ENCODE results near the gene SNIP1.

- TF ChIP-seq EP300 (IDR thresholded peaks at IDR 0.05; ENCODE audit: borderline replicate concordance in 1 of 2, control insufficient read depth in 1 of 2, low read depth in 2 of 2, low read length in 2 of 2) (no peak), CTCF (IDR thresholded peaks at IDR 0.05 in 2 of 3, conservative IDR thresholded peaks at IDR 0.05 in 1 of 3; ENCODE audit: control insufficient read depth in 2 of 3, extremely low read depth in 1 of 3, insufficient read depth in 1 of 3, low read depth in 3 of 3, low read length in 3 of 3) (no peak), ZNF24 (IDR thresholded peaks at IDR 0.05) (no peak), CUX1 (IDR thresholded peaks at IDR 0.05; ENCODE audit: insufficient replicate concordance, low read depth, low read length) (no peak), POLR2A (IDR thresholded peaks at IDR 0.05; ENCODE audit: low read depth, low read length) (no peak), NFXL1 (IDR thresholded peaks at IDR 0.05; ENCODE audit: borderline replicate concordance) (no peak), RAD21 (IDR thresholded peaks at IDR 0.05; ENCODE audit: insufficient read depth, low read depth, low read length) (no peak)
Observed at GRCh38 chr1:37575692-37576091, 21.6 kb upstream of the SNIP1 start.
